Progenitor cell of endocrine pancreas (in vitro differentiated cells): Measurements from ENCODE around the gene LONP2. TPM values are rescaled to one million over a fixed set of nuclear protein-coding genes. Genes with fewer than 3 reads are reported as not detected.

Experiments
- DNase-seq: peaks from one replicate; pipeline ENCODE4 v3.0.0; 2021; ENCODE audit warnings: low spot score; ENCODE audit not compliant: unreplicated experiment
- H3K27ac Mint-ChIP-seq: 2 replicates; pipeline ENCODE4 v1.8.0; 2021; ENCODE audit warnings: mild to moderate bottlenecking, moderate library complexity, mixed read lengths
- H3K27me3 Mint-ChIP-seq: 2 replicates; pipeline ENCODE4 v1.8.0; 2021; ENCODE audit warnings: mixed read lengths
- H3K36me3 Mint-ChIP-seq: 2 replicates; pipeline ENCODE4 v1.8.0; 2022; ENCODE audit warnings: mixed read lengths; ENCODE audit not compliant: insufficient read depth
- H3K4me1 Mint-ChIP-seq: 2 replicates; pipeline ENCODE4 v1.8.0; 2021; ENCODE audit warnings: low read depth, mixed read lengths
- H3K4me3 Mint-ChIP-seq: 2 replicates; pipeline ENCODE4 v1.8.0; 2021; ENCODE audit warnings: low read depth, mild to moderate bottlenecking, moderate library complexity, mixed read lengths
- H3K9me3 Mint-ChIP-seq: 2 replicates; pipeline ENCODE4 v1.8.0; 2021; ENCODE audit warnings: low read depth, mixed read lengths
- total RNA-seq: library from RNA; stranded (reverse); gene quantifications from 2 replicates; pipeline ENCODE4 v1.2.1, GENCODE V29; 2021
- TF ChIP-seq, protein P1 (sequence below): fragments of 200-600 bp; sonication (generic); IDR thresholded peaks from one replicate; pipeline ENCODE4 v1.5.0; 2021; ENCODE audit warnings: antibody characterized with exemption, mild to moderate bottlenecking; ENCODE audit not compliant: unreplicated experiment

Gene LONP2
- total RNA-seq, 1 donor from 2014 or later = 66.4 TPM

GRCh38 chr16:48277158-48277557 lies 33.1 kb downstream of the LONP2 start:
- H3K4me1 Mint-ChIP-seq = peaks cover 18% of the 10 kb centered on the region
- peaks cover 8% of the 10 kb centered on the region for H3K36me3 Mint-ChIP-seq
- no peak for DNase-seq
- no peak overlapping the region for H3K27ac Mint-ChIP-seq
- no peaks in the 10 kb centered on the region for H3K9me3 Mint-ChIP-seq
- TF ChIP-seq, protein P1, sequence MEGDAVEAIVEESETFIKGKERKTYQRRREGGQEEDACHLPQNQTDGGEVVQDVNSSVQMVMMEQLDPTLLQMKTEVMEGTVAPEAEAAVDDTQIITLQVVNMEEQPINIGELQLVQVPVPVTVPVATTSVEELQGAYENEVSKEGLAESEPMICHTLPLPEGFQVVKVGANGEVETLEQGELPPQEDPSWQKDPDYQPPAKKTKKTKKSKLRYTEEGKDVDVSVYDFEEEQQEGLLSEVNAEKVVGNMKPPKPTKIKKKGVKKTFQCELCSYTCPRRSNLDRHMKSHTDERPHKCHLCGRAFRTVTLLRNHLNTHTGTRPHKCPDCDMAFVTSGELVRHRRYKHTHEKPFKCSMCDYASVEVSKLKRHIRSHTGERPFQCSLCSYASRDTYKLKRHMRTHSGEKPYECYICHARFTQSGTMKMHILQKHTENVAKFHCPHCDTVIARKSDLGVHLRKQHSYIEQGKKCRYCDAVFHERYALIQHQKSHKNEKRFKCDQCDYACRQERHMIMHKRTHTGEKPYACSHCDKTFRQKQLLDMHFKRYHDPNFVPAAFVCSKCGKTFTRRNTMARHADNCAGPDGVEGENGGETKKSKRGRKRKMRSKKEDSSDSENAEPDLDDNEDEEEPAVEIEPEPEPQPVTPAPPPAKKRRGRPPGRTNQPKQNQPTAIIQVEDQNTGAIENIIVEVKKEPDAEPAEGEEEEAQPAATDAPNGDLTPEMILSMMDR = no peak
- H3K27me3 Mint-ChIP-seq = no peaks in the 10 kb centered on the region
- no peak overlapping the region for H3K4me3 Mint-ChIP-seq

DNA sequence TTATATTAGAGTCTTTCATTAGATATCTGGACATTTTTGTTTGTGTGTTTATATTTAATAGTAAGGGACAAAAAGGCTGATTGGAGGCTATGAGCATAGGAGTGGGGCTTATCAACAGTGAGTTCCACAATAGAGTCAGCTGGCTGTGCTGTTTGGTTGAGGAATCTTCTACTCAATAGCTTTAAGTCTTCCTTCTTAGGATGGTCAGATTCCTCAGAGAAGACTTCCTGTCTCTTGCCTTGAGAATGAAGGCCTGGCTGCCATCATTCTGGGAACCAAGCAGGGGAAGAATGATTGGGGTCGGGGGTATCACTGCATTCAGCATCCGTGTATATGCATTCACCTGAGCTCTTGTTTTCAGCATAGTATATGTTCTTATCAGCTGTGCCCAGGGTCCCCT lies 35.1 kb downstream of the LONP2 start:
- Mint-ChIP-seq H3K36me3 (peaks cover 11% of the 10 kb centered on the region), H3K4me3 (no peak overlapping the region), H3K27ac (no peak overlapping the region), H3K27me3 (no peaks in the 10 kb centered on the region), H3K9me3 (no peaks in the 10 kb centered on the region), H3K4me1 (peaks cover 13% of the 10 kb centered on the region)
- no peak for DNase-seq
- TF ChIP-seq, protein P1 = no peak

- H3K36me3 Mint-ChIP-seq = peaks cover 15% of the 10 kb centered on the region
- peaks cover 12% of the 10 kb centered on the region for H3K4me1 Mint-ChIP-seq
- no peaks in the 10 kb centered on the region for H3K27me3 Mint-ChIP-seq
- TF ChIP-seq, protein P1 = no peak
- H3K4me3 Mint-ChIP-seq = no peak overlapping the region
- H3K9me3 Mint-ChIP-seq = no peaks in the 10 kb centered on the region
- DNase-seq = no peak
- H3K27ac Mint-ChIP-seq = no peak overlapping the region
Measured at GRCh38 chr16:48280546-48280945, 36.4 kb downstream of the LONP2 start.

- Mint-ChIP-seq H3K9me3 (peaks cover 7% of the 10 kb centered on the region), H3K27ac (no peak overlapping the region), H3K36me3 (peaks cover 32% of the 10 kb centered on the region), H3K4me3 (no peak overlapping the region), H3K27me3 (no peaks in the 10 kb centered on the region), H3K4me1 (peaks cover 3% of the 10 kb centered on the region)
- TF ChIP-seq, protein P1 = no peak
- no peak for DNase-seq
Measured at GRCh38 chr16:48282636-48283263, 38.6 kb downstream of the LONP2 start.

- DNase-seq = no peak
- Mint-ChIP-seq H3K9me3 (peaks cover 7% of the 10 kb centered on the region), H3K27ac (no peak overlapping the region), H3K36me3 (peaks cover 32% of the 10 kb centered on the region), H3K27me3 (no peaks in the 10 kb centered on the region), H3K4me1 (peaks cover 3% of the 10 kb centered on the region), H3K4me3 (no peak overlapping the region)
- TF ChIP-seq, protein P1 = no peak
Measured at GRCh38 chr16:48284772-48285409, 40.8 kb downstream of the LONP2 start.
